ENCODE results near the gene RB1. TPM values are rescaled to one million over a fixed set of nuclear protein-coding genes. Genes with fewer than 3 reads are reported as not detected.
A peak's percentile ranks its signal among the peaks of the same experiment; 100 is the strongest.

RB1 gene
- total RNA-seq, 1 experiment from 2014 or later = 43.4 TPM

GRCh38 chr13:48478391-48478790, 174.8 kb downstream of the RB1 start:
- Mint-ChIP-seq H3K4me3 (ENCODE audit: unreplicated experiment) (no peak overlapping the region), H3K27ac (ENCODE audit: low read depth, unreplicated experiment) (no peak overlapping the region), H3K36me3 (ENCODE audit: insufficient read depth, unreplicated experiment) (peaks cover 17% of the 10 kb centered on the region), H3K9me3 (ENCODE audit: unreplicated experiment) (no peaks in the 10 kb centered on the region), H3K4me1 (ENCODE audit: insufficient read depth, unreplicated experiment) (no peaks in the 10 kb centered on the region), H3K27me3 (ENCODE audit: insufficient read depth, unreplicated experiment) (no peaks in the 10 kb centered on the region)
- POLR2A ChIA-PET = no interaction called here
- no peak for DNase-seq (ENCODE audit: unreplicated experiment)
- BruUV-seq (replicated peaks) = no TSS peak
- intact Hi-C loops (cut with micrococcal nuclease) = no loop called here
- no peak for TF ChIP-seq CTCF (IDR thresholded peaks at IDR 0.05; ENCODE audit: unreplicated experiment)
- CTCF ChIA-PET = interaction anchor here (0.7 kb wide), 1 partner anchor 139 kb away, joined by 3 read pairs; no protein-coding TSS in a partner anchor

- Mint-ChIP-seq H3K36me3 (ENCODE audit: insufficient read depth, unreplicated experiment) (peaks cover 11% of the 10 kb centered on the region), H3K4me3 (ENCODE audit: unreplicated experiment) (no peak overlapping the region), H3K9me3 (ENCODE audit: unreplicated experiment) (no peaks in the 10 kb centered on the region), H3K27ac (ENCODE audit: low read depth, unreplicated experiment) (no peak overlapping the region), H3K27me3 (ENCODE audit: insufficient read depth, unreplicated experiment) (no peaks in the 10 kb centered on the region), H3K4me1 (ENCODE audit: insufficient read depth, unreplicated experiment) (no peaks in the 10 kb centered on the region)
- intact Hi-C loops (cut with micrococcal nuclease) = no loop called here
- POLR2A ChIA-PET = no interaction called here
- TF ChIP-seq CTCF (IDR thresholded peaks at IDR 0.05; ENCODE audit: unreplicated experiment) = no peak
- no peak for DNase-seq (ENCODE audit: unreplicated experiment)
- BruUV-seq (replicated peaks) = no TSS peak
- CTCF ChIA-PET = no interaction called here
These were observed 180.0 kb downstream of the RB1 start for GRCh38 chr13:48483575-48483974.

- BruUV-seq (replicated peaks) = no TSS peak
- intact Hi-C loops (cut with micrococcal nuclease) = no loop called here
- Mint-ChIP-seq H3K9me3 (ENCODE audit: unreplicated experiment) (no peaks in the 10 kb centered on the region), H3K27me3 (ENCODE audit: insufficient read depth, unreplicated experiment) (no peaks in the 10 kb centered on the region), H3K27ac (ENCODE audit: low read depth, unreplicated experiment) (peak overlapping the region; percentile 32), H3K36me3 (ENCODE audit: insufficient read depth, unreplicated experiment) (peaks cover 11% of the 10 kb centered on the region), H3K4me3 (ENCODE audit: unreplicated experiment) (no peak overlapping the region), H3K4me1 (ENCODE audit: insufficient read depth, unreplicated experiment) (no peaks in the 10 kb centered on the region)
- no peak for TF ChIP-seq CTCF (IDR thresholded peaks at IDR 0.05; ENCODE audit: unreplicated experiment)
- no peak for DNase-seq (ENCODE audit: unreplicated experiment)
- CTCF ChIA-PET = interaction anchor here (1.1 kb wide), 1 partner anchor 10 kb away, joined by 3 read pairs; no protein-coding TSS in a partner anchor
- POLR2A ChIA-PET = interaction anchor here (0.5 to 1.4 kb wide), 7 partner anchors 9 to 82 kb away, joined by 3 to 5 read pairs (median 3); no protein-coding TSS in a partner anchor
These were observed 181.9 kb downstream of the RB1 start for GRCh38 chr13:48485432-48485831.

GRCh38 chr13:48486362-48486761, 182.8 kb downstream of the RB1 start:
- H3K4me1 Mint-ChIP-seq (ENCODE audit: insufficient read depth, unreplicated experiment) = no peaks in the 10 kb centered on the region
- H3K27me3 Mint-ChIP-seq (ENCODE audit: insufficient read depth, unreplicated experiment) = no peaks in the 10 kb centered on the region
- ChIA-PET CTCF (interaction anchor here (1.1 kb wide), 1 partner anchor 10 kb away, joined by 3 read pairs; no protein-coding TSS in a partner anchor), POLR2A (interaction anchor here (0.6 to 1.4 kb wide), 2 partner anchors 24 to 84 kb away, joined by 3 to 5 read pairs; no protein-coding TSS in a partner anchor)
- no peak for DNase-seq (ENCODE audit: unreplicated experiment)
- no peak overlapping the region for H3K4me3 Mint-ChIP-seq (ENCODE audit: unreplicated experiment)
- no peak for TF ChIP-seq CTCF (IDR thresholded peaks at IDR 0.05; ENCODE audit: unreplicated experiment)
- intact Hi-C loops (cut with micrococcal nuclease) = no loop called here
- no TSS peak for BruUV-seq (replicated peaks)
- no peak overlapping the region for H3K27ac Mint-ChIP-seq (ENCODE audit: low read depth, unreplicated experiment)
- no peaks in the 10 kb centered on the region for H3K9me3 Mint-ChIP-seq (ENCODE audit: unreplicated experiment)
- peaks cover 11% of the 10 kb centered on the region for H3K36me3 Mint-ChIP-seq (ENCODE audit: insufficient read depth, unreplicated experiment)

Data from MCF 10A (cell line).